Limb (tissue), 2 donors: ENCODE measurements around the gene LY6G6D.
"Not testable (repeated sequence)": the region's sequence is repeated elsewhere in the genome, so short reads cannot be mapped to it uniquely, and the experiment has no call there.

Experiments used
- DNase-seq, 2 donors: peaks; one replicate each; pipeline ENCODE4 v3.0.0-alpha.2; 2016; ENCODE audit errors: extremely low spot score in 2 of 2

LY6G6D gene

GRCh38 chr6:31691564-31692108 is 23.5 kb upstream of the LY6G6D start:
- no peak for DNase-seq

GRCh38 chr6:31692353-31692752 is 22.8 kb upstream of the LY6G6D start:
- DNase-seq = no peak

- no peak for DNase-seq
Observed at GRCh38 chr6:31692886-31693285, 22.3 kb upstream of the LY6G6D start.

- DNase-seq = no peak
Observed at GRCh38 chr6:31693535-31693934, 21.6 kb upstream of the LY6G6D start.

GRCh38 chr6:31697555-31697954 is 17.6 kb upstream of the LY6G6D start:
- no peak for DNase-seq

GRCh38 chr6:31700740-31701401 is 14.3 kb upstream of the LY6G6D start:
- no peak for DNase-seq

- no peak for DNase-seq
Observed at GRCh38 chr6:31701666-31702404, 13.3 kb upstream of the LY6G6D start.

- no peak for DNase-seq
Observed at GRCh38 chr6:31702405-31702818, 12.7 kb upstream of the LY6G6D start.

GRCh38 chr6:31702819-31703716 is 12.1 kb upstream of the LY6G6D start, which contains the start of gene ABHD16A:
ABHD16A (minus strand) TSS chr6:31703324; CDS start chr6:31703281, 43 bp downstream.
- peak; percentile 99 for DNase-seq

GRCh38 chr6:31705931-31706330 is 9.2 kb upstream of the LY6G6D start:
- no peak for DNase-seq

- no peak for DNase-seq
Observed at GRCh38 chr6:31706599-31706998, 8.5 kb upstream of the LY6G6D start, which contains the start of gene LY6G6F. LY6G6F (plus strand) TSS chr6:31706866; CDS start chr6:31706907, 41 bp downstream.

- DNase-seq = no peak
Observed at GRCh38 chr6:31707701-31708100, 7.4 kb upstream of the LY6G6D start.

GRCh38 chr6:31708224-31708623 is 6.9 kb upstream of the LY6G6D start:
- DNase-seq = no peak

- DNase-seq = not testable (repeated sequence)
Observed at GRCh38 chr6:31709157-31709556, 6.0 kb upstream of the LY6G6D start.

GRCh38 chr6:31710523-31711219 is 4.5 kb upstream of the LY6G6D start:
- no peak for DNase-seq

GRCh38 chr6:31711233-31711632 is 3.9 kb upstream of the LY6G6D start:
- DNase-seq = no peak

- DNase-seq = no peak
Observed at GRCh38 chr6:31712296-31712695, 2.9 kb upstream of the LY6G6D start.

- DNase-seq = no peak
Observed at GRCh38 chr6:31713465-31713864, 1.7 kb upstream of the LY6G6D start.

- DNase-seq = no peak
Observed at GRCh38 chr6:31713991-31714684, 1.0 kb upstream of the LY6G6D start.

GRCh38 chr6:31717499-31718222 is 2.5 kb downstream of the LY6G6D start:
- DNase-seq = no peak
